Stimulated activated CD4-positive, alpha-beta T cell treated with anti-CD3 and anti-CD28 coated beads, TNF-alpha, amount 100 ng/mL, for 4 hours (primary cell): ENCODE results near the gene C1orf174.

Experiments used
- DNase-seq, 3 experiments: peaks; one replicate each; pipeline ENCODE4 v3.0.0-alpha.2; 2020; ENCODE audit warnings: low read depth in 3 of 3

C1orf174 gene

GRCh38 chr1:3910049-3910731 is 10.1 kb upstream of the C1orf174 start:
- DNase-seq: no peak

GRCh38 chr1:3909615-3910014 is 9.5 kb upstream of the C1orf174 start:
- DNase-seq: no peak

- DNase-seq: no peak
Observed at GRCh38 chr1:3908886-3909517, 8.9 kb upstream of the C1orf174 start.

- no peak for DNase-seq
Observed at GRCh38 chr1:3907621-3908165, 7.6 kb upstream of the C1orf174 start.

GRCh38 chr1:3907031-3907534 is 7.0 kb upstream of the C1orf174 start:
- DNase-seq: no peak

GRCh38 chr1:3906672-3907020 is 6.6 kb upstream of the C1orf174 start:
- no peak for DNase-seq

- DNase-seq: no peak
Observed at GRCh38 chr1:3905953-3906671, 6.0 kb upstream of the C1orf174 start.

- DNase-seq: no peak
Observed at GRCh38 chr1:3905266-3905952, 5.3 kb upstream of the C1orf174 start.

- no peak for DNase-seq
Observed at GRCh38 chr1:3904843-3905185, 4.7 kb upstream of the C1orf174 start.

GRCh38 chr1:3904006-3904842 is 4.2 kb upstream of the C1orf174 start:
- no peak for DNase-seq

GRCh38 chr1:3903141-3904005 is 3.3 kb upstream of the C1orf174 start:
- no peak for DNase-seq

- no peak for DNase-seq
Observed at GRCh38 chr1:3902571-3903091, 2.6 kb upstream of the C1orf174 start.

- DNase-seq: peak in 1 of 3 experiments; percentile 30
Observed at GRCh38 chr1:3902111-3902511, 2.0 kb upstream of the C1orf174 start.

- DNase-seq: peak; percentile 64 to 70 (median 65)
Observed at GRCh38 chr1:3900969-3901529, 977 bp upstream of the C1orf174 start.

GRCh38 chr1:3899754-3900149 is 320 bp downstream of the C1orf174 start:
- DNase-seq: peak in 1 of 3 experiments; percentile 26

GRCh38 chr1:3898994-3899753 is 898 bp downstream of the C1orf174 start:
- no peak for DNase-seq

GRCh38 chr1:3898475-3898735 is 1.7 kb downstream of the C1orf174 start:
- DNase-seq: no peak

- DNase-seq: no peak
Observed at GRCh38 chr1:3896396-3897000, 3.6 kb downstream of the C1orf174 start.

GRCh38 chr1:3895951-3896325 is 4.1 kb downstream of the C1orf174 start:
- no peak for DNase-seq
